ENCODE data around the gene PLEKHA3.
A peak's percentile ranks its signal among the peaks of the same experiment; 100 is the strongest.

Gene PLEKHA3

DNA sequence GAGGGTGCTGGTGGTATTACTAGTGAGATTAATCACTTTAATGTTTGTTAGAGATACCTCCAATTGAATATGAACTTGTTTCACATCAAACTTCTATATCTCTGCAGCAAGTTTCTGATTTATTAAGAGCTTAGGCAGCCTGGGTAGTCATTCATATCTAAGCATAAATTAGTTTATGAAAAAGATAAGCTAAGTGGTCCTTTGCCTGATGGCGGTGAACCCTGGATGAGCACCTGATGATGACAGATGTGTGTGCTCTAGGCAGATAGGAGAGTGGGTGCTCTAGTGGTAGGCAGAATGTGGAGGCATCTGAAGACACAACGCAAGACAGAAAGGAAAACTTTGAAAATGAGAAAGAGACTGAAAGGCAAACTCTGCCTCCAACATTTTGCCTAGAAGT, 6.9 kb upstream of the PLEKHA3 start:
- TF ChIP-seq, protein P1, sequence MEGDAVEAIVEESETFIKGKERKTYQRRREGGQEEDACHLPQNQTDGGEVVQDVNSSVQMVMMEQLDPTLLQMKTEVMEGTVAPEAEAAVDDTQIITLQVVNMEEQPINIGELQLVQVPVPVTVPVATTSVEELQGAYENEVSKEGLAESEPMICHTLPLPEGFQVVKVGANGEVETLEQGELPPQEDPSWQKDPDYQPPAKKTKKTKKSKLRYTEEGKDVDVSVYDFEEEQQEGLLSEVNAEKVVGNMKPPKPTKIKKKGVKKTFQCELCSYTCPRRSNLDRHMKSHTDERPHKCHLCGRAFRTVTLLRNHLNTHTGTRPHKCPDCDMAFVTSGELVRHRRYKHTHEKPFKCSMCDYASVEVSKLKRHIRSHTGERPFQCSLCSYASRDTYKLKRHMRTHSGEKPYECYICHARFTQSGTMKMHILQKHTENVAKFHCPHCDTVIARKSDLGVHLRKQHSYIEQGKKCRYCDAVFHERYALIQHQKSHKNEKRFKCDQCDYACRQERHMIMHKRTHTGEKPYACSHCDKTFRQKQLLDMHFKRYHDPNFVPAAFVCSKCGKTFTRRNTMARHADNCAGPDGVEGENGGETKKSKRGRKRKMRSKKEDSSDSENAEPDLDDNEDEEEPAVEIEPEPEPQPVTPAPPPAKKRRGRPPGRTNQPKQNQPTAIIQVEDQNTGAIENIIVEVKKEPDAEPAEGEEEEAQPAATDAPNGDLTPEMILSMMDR (conservative IDR thresholded peaks at IDR 0.05; ENCODE audit: low read length), result no peak
- DNase-seq (ENCODE audit: low read depth), result no peak
- no peak overlapping the region for H3K4me3 ChIP-seq (ENCODE audit: low read length)

DNA sequence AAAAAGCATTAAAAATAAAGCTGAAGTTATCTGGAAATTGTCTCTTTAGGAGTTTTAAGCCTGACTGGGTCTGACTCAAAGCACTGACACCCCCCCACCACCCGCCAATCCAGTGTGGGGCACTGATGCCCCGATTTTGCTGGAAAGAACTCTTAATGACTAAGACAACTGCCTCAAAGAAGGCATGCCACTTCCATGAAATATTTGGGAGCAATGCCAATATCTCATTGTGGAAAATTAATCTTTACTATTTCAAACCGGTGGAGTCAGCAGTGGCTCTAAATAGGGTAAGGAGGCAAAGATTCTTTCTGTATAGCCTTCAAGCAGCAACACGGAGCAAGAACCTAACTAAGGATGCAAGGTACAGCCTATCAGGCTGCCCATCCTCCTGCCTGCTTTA, 6.3 kb upstream of the PLEKHA3 start:
- no peak overlapping the region for H3K4me3 ChIP-seq (ENCODE audit: low read length)
- TF ChIP-seq, protein P1 (conservative IDR thresholded peaks at IDR 0.05; ENCODE audit: low read length), result no peak
- peak; percentile 31 for DNase-seq (ENCODE audit: low read depth)

DNA sequence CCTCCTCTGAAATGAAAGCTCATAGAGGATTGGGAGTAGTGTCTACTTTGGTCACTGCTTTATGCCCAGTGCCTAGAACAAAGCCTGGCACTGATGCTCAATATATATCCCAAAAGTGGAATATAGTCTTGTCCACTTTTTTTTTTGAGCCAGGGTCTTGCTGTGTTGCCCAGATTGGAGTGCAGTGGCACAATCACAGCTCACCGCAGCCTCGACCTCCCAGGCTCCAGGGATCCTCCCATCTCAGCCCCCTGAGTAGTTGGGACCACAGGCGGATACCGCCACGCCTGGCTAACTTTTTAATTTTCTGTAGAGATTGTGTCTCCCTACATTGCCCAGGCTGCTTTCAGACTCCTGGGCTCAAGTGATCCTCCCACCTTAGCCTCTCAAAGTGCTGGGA, 5.7 kb upstream of the PLEKHA3 start:
- no peak for DNase-seq (ENCODE audit: low read depth)
- no peak overlapping the region for H3K4me3 ChIP-seq (ENCODE audit: low read length)
- TF ChIP-seq, protein P1 (conservative IDR thresholded peaks at IDR 0.05; ENCODE audit: low read length), result no peak

DNA sequence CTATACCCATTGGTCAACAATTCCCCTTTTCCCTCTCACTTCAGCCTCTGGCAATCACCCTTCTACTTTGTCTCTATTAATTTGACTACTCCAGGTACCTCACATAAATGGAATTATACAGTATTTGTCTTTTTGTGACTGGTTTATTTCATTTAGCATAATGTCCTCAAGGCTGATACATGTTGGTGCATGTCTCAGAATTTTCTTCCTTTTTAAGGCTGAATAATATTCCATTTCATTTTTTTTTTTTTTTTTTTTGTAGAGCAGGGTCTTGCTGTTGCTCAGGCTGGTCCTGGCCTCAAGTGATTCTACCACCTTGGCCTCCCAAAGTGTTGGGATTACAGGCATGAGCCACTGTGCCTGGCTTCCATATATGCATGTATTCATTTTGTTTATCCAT, 3.8 kb upstream of the PLEKHA3 start:
- TF ChIP-seq, protein P1 (conservative IDR thresholded peaks at IDR 0.05; ENCODE audit: low read length), result no peak
- no peak overlapping the region for H3K4me3 ChIP-seq (ENCODE audit: low read length)
- DNase-seq (ENCODE audit: low read depth), result no peak

DNA sequence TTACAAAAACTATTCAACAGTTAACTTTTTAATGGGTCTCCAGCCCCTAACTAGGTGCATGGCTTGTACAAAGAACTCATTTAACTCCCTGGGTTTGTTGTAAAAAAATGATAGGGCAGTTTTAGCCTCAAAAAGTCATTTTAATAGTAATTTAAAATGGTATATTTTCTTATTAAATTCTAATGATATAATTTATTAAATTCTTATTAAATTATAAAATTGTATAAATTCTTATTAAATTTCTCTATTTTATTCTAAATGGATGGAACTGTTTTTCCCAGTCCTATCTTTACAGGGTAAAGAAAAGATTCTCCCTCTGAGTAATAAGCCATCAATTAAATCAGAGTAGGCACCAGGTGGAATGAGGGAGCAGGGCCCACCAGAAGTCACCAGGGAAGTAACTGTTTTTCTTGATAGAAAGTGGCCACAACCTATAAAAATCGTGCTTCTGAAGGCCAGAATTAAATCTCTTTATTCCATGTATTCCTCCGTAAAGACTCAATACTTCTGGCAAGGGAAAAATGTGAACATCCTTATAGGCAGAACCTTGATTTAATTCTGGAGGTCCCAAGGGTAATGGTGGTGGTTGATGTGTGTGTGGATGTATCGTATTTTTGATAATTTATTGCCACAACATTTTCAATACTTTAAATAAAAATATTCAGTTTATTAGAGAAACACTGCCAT, 2.7 kb upstream of the PLEKHA3 start:
- peak overlapping the region; percentile 92 for H3K4me3 ChIP-seq (ENCODE audit: low read length)
- no peak for DNase-seq (ENCODE audit: low read depth)

DNA sequence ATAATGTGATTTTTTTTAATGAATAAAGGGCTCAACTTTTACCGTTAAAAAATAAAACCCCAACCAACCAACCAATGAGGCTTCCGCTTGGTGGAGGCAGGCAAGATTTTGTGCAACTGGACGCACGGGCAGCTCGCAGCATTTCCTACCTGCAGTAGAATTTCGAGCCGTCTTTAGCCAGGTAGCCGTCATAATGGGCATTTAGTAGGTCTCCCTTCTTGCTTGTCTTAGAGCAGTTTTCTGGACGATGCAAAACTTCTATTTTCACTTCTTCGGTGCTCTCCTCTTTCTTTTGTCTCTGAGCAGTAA, 2.2 kb upstream of the PLEKHA3 start:
- no peak for DNase-seq (ENCODE audit: low read depth)
- TF ChIP-seq, protein P1 (conservative IDR thresholded peaks at IDR 0.05; ENCODE audit: low read length), result no peak
- H3K4me3 ChIP-seq (ENCODE audit: low read length), result peak overlapping the region; percentile 92

More for the DNA sequence above, 2.7 kb upstream of the PLEKHA3 start:
- TF ChIP-seq, protein P1 (conservative IDR thresholded peaks at IDR 0.05; ENCODE audit: low read length), result no peak

DNA sequence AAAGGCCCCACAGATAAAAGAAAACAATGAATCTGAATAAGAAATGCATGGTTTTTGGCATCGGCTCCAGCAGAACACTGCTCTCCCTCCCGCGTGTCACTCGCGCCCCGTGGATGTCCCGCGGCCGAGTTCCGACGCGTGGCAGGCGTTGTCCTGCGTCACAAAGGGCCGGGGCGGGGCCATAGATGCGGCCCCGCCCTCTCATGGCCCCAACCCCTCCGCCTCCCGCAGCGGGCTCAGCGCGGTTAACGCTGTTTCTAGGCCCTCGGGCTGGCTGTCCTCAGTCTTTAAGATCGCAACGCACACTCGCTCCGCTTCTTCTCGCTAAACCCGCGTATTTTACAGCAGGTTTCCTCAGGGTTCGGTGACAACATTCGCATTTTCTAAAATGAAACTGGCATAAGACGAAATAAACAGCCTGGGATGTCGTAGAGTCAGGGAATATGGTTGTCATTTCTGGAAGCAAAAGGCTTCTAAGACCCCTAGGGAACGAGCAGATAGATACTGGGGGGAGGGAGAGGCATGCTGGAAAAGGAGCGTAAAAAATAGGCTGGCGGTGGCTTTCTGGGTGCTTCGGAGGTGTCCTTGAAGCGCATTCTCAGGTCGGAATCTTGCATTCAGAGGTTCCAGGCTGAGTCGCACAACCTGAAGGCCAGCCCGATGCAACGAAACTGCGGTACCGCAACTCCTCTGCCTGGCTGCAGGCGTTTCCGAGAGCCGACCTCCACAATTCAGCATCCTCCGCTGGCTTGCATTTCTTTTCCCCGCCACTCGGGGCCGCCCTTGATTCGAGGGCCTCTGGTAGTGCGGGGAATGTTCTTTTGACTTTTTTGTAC, 1.6 kb upstream of the PLEKHA3 start, which contains the start of gene FKBP7:
Gene FKBP7 (minus strand): TSS at position 162 of the 836 bp plus-strand sequence. CDS start 101 bp downstream, at position 61.
- DNase-seq (ENCODE audit: low read depth), result peak; percentile 77
- TF ChIP-seq, protein P1 (conservative IDR thresholded peaks at IDR 0.05; ENCODE audit: low read length), result peak; percentile 74
- H3K4me3 ChIP-seq (ENCODE audit: low read length), result peak within 1 kb of the TSS; percentile 92
